K562 (cell line): Measurements from ENCODE around the gene HMGB1. TPM values are rescaled to one million over a fixed set of nuclear protein-coding genes. Genes with fewer than 3 reads are reported as not detected.

Source experiments
- BRF1 ChIP-seq: IDR thresholded peaks from 3 replicates; pipeline ENCODE4 v1.6.1; 2011; ENCODE audit warnings: borderline replicate concordance, mild to moderate bottlenecking; ENCODE audit not compliant: insufficient read length; ENCODE audit errors: extremely low read depth
- CHD4 ChIP-seq: fragments of 200-600 bp; sonication (generic); IDR thresholded peaks from 3 replicates; pipeline ENCODE4 v1.6.1; 2012; ENCODE audit warnings: low read depth, mild to moderate bottlenecking, mixed read lengths, low read length, inconsistent platforms; ENCODE audit not compliant: insufficient read depth, insufficient replicate concordance, poor library complexity, severe bottlenecking
- CXXC5 ChIP-seq: fragments of 250-450 bp; sonication (Bioruptor Pico); IDR thresholded peaks from 2 replicates; pipeline ENCODE4 v1.8.0; 2022; ENCODE audit warnings: inconsistent platforms, mild to moderate bottlenecking, moderate library complexity
- EHMT2 ChIP-seq: fragments of 450-650 bp; IDR thresholded peaks from 2 replicates; pipeline ENCODE4 v1.6.1; 2018; ENCODE audit warnings: antibody characterized with exemption
- ETS2 ChIP-seq: IDR thresholded peaks from 2 replicates; pipeline ENCODE4 v1.6.1; 2016; ENCODE audit warnings: borderline replicate concordance, missing genetic modification characterization, mild to moderate bottlenecking, moderate library complexity, missing compliant biosample characterization; ENCODE audit not compliant: poor library complexity, severe bottlenecking
- FOXJ3 ChIP-seq: sonication (generic); formaldehyde crosslinking; IDR thresholded peaks from 2 replicates; pipeline ENCODE4 v1.4.0; 2020; ENCODE audit warnings: mild to moderate bottlenecking, missing genetic modification reagents
- KDM4B ChIP-seq, 2 experiments: fragments of 450-650 bp in 1 of 2; sonication (generic) in 1 of 2; IDR thresholded peaks; 2 replicates each; pipeline ENCODE4 v1.6.1; 2016 to 2017; ENCODE audit warnings: borderline replicate concordance in 2 of 2, antibody characterized with exemption in 1 of 2, low read depth in 1 of 2, mild to moderate bottlenecking in 1 of 2
- MXD1 ChIP-seq: fragments of 250-450 bp; sonication (Bioruptor Pico); IDR thresholded peaks from 2 replicates; pipeline ENCODE4 v1.8.0; 2021; ENCODE audit warnings: borderline replicate concordance, mild to moderate bottlenecking, moderate library complexity; ENCODE audit not compliant: poor library complexity, severe bottlenecking
- polyA plus RNA-seq, 8 experiments: library from polyadenylated mRNA; depleted of rRNA in 4 of 8; stranded (reverse) in 5 of 8; unstranded in 3 of 8; fragments of >200 nt; fragmentation: Nextera tagmentation in 2 of 8; fragmentation: Illumina TruSeq in 1 of 8; extraction: Ambion mirVana in 2 of 8; extraction: Trizol in 1 of 8; gene quantifications; 2 replicates each; pipeline versions ENCODE4 v1.2.1 to v1.2.3, GENCODE V29; 2011 to 2014; ENCODE audit warnings: inconsistent platforms in 1 of 8, missing spikeins in 1 of 8
- total RNA-seq, 7 experiments: library from RNA; depleted of rRNA in 6 of 7; stranded (reverse); fragments of >200 nt in 6 of 7; fragmentation: Illumina TruSeq in 2 of 7; extraction: Trizol in 2 of 7; gene quantifications; 2 replicates each; pipeline versions ENCODE4 v1.2.1 to v1.2.3, GENCODE V29; 2011 to 2021; ENCODE audit warnings: low replicate concordance in 1 of 7
- TF ChIP-seq, protein P1 (sequence below): fragments of 250-450 bp; sonication (Bioruptor Pico); IDR thresholded peaks from 2 replicates; pipeline ENCODE4 v1.8.0; 2022; ENCODE audit warnings: inconsistent platforms, mild to moderate bottlenecking, moderate library complexity, borderline replicate concordance

The HMGB1 gene
- total and polyA plus RNA-seq, 9 of the 15 experiments (the other 6 are each of a cell fraction or from before 2014, with no cell fraction given): 442 to 1,896 (median 933) TPM

GRCh38 chr13:30440910-30441703 lies 24.6 kb downstream of the HMGB1 start (continued):
- TF ChIP-seq EHMT2 (no peak), ETS2 (tag) (no peak), MXD1 (CRISPR knock-in tag) (no peak), CHD4 (no peak), BRF1 (no peak), KDM4B (IDR thresholded peaks at IDR 0.05; ENCODE audit: borderline replicate concordance in 2 of 2, low read depth in 1 of 2) (no peak), CXXC5 (CRISPR knock-in tag) (no peak), FOXJ3 (CRISPR knock-in tag) (no peak)
- TF ChIP-seq, protein P1, sequence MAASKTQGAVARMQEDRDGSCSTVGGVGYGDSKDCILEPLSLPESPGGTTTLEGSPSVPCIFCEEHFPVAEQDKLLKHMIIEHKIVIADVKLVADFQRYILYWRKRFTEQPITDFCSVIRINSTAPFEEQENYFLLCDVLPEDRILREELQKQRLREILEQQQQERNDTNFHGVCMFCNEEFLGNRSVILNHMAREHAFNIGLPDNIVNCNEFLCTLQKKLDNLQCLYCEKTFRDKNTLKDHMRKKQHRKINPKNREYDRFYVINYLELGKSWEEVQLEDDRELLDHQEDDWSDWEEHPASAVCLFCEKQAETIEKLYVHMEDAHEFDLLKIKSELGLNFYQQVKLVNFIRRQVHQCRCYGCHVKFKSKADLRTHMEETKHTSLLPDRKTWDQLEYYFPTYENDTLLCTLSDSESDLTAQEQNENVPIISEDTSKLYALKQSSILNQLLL (CRISPR knock-in tag): no peak
- TF ChIP-seq, all 486 proteins: peak for 0
